ENCODE results near the gene ITGA5. TPM values are rescaled to one million over a fixed set of nuclear protein-coding genes. Genes with fewer than 3 reads are reported as not detected.

Gene ITGA5
- 100 to 1,000 TPM in 1 of 2 experiments, 10 to 100 TPM in 1; 97.7 to 106 TPM for total RNA-seq

GRCh38 chr12:54419088-54419887, at the start of gene ITGA5:
TSS of gene ITGA5 (minus strand) at chr12:54419266. CDS start at chr12:54419198, 68 bp downstream.

GRCh38 chr12:54384591-54385041, 34.5 kb downstream of the ITGA5 start, which contains the start of gene ZNF385A:
TSS of gene ZNF385A (minus strand) at chr12:54384733. CDS start at chr12:54384514, 219 bp downstream.

GRCh38 chr12:54364413-54364812, 54.7 kb downstream of the ITGA5 start, which contains the start of gene GPR84:
TSS of gene GPR84 (minus strand) at chr12:54364486. CDS start at chr12:54363851, 635 bp downstream.

Other genes starting within 250 kb of the ITGA5 start
- 10 to 100 TPM; 24.1 to 25.0 TPM for gene SMUG1, start 230.3 kb downstream of the ITGA5 start, total RNA-seq
- gene CBX5, start 139.1 kb downstream of the ITGA5 start, total RNA-seq: 100 to 1,000 TPM; 123 to 131 TPM
- 1,000 to 10,000 TPM; 1,867 to 1,876 TPM for gene HNRNPA1, start 138.5 kb downstream of the ITGA5 start, total RNA-seq
- gene NFE2, start 118.3 kb downstream of the ITGA5 start, total RNA-seq: not detected
- gene COPZ1, start 94.1 kb downstream of the ITGA5 start, total RNA-seq: 100 to 1,000 TPM; 117 to 122 TPM
- gene GPR84, start 54.8 kb downstream of the ITGA5 start, total RNA-seq: under 1 TPM; 0.18 to 0.31 TPM
- under 1 TPM; 0.29 to 0.35 TPM for gene ZNF385A, start 34.5 kb downstream of the ITGA5 start, total RNA-seq
- gene GTSF1, start 54.3 kb upstream of the ITGA5 start, total RNA-seq: 1 to 10 TPM; 8.7 to 9.2 TPM
- 100 to 1,000 TPM; 170 to 173 TPM for gene NCKAP1L, start 78.5 kb upstream of the ITGA5 start, total RNA-seq
- gene PDE1B, start 130.3 kb upstream of the ITGA5 start, total RNA-seq: 10 to 100 TPM; 11.9 TPM
- not detected for gene PPP1R1A, start 169.4 kb upstream of the ITGA5 start, total RNA-seq
- gene LACRT, start 215.6 kb upstream of the ITGA5 start, total RNA-seq: not detected
- gene DCD, start 229.1 kb upstream of the ITGA5 start, total RNA-seq: not detected

Measured in activated naive CD4-positive, alpha-beta T cell treated with anti-CD3 and anti-CD28 coated beads, Interleukin-2, amount 10 ng/mL, durations not matched to agents 5 hours and 36 hours (primary cell).